H1 (cell line): ENCODE data around the gene TLL1. TPM values are rescaled to one million over a fixed set of nuclear protein-coding genes. Genes with fewer than 3 reads are reported as not detected.

Experiments used
- CTCF ChIA-PET: fragments of 300-600 bp; sonication (Branson Sonifier 250); formaldehyde crosslinking; loops from one replicate; lab custom pipeline; 2021; ENCODE audit not compliant: partially characterized antibody; lab: Charles Lee
- POLR2A ChIA-PET: fragments of 300-600 bp; sonication (Branson Sonifier 250); formaldehyde crosslinking; loops from one replicate; lab custom pipeline; 2021; ENCODE audit warnings: inconsistent platforms; ENCODE audit not compliant: partially characterized antibody; lab: Charles Lee
- DNase-seq, 2 experiments: peaks; one replicate each; pipeline versions ENCODE4 v3.0.0 to v3.0.0-alpha.2; 2010 to 2022; ENCODE audit warnings: low spot score in 2 of 2, low read depth in 1 of 2, mixed read lengths in 1 of 2
- FAIRE-seq: peaks from 2 replicates; lab custom pipeline; 2011; peaks lifted over from hg19 to GRCh38; lab: Jason Lieb, UNC
- H2AFZ ChIP-seq: 2 replicates; pipeline ENCODE4 v1.8.1; 2012; ENCODE audit warnings: low read length, inconsistent platforms
- H2AK5ac ChIP-seq: 2 replicates; pipeline ENCODE4 v1.6.1; 2013; ENCODE audit warnings: low read depth, low read length
- H2BK120ac ChIP-seq: replicated peaks from 2 replicates; pipeline ENCODE3; 2013; ENCODE audit warnings: low read depth, low read length, inconsistent platforms
- H2BK12ac ChIP-seq: 2 replicates; pipeline ENCODE4 v1.6.1; 2013; ENCODE audit warnings: low read depth, low read length
- H2BK15ac ChIP-seq: 2 replicates; pipeline ENCODE4 v1.6.1; 2013; ENCODE audit warnings: low read length
- H2BK20ac ChIP-seq: 2 replicates; pipeline ENCODE4 v1.6.1; 2013; ENCODE audit warnings: low read length
- H2BK5ac ChIP-seq: 2 replicates; pipeline ENCODE4 v1.6.1; 2013; ENCODE audit warnings: low read depth, low read length
- H3K14ac ChIP-seq: 2 replicates; pipeline ENCODE4 v1.6.1; 2013; ENCODE audit warnings: inconsistent platforms; ENCODE audit not compliant: insufficient read length
- H3K18ac ChIP-seq: 2 replicates; pipeline ENCODE4 v1.6.1; 2013; ENCODE audit warnings: low read length; ENCODE audit errors: extremely low read depth
- H3K23ac ChIP-seq: 2 replicates; pipeline ENCODE4 v1.6.1; 2013; ENCODE audit warnings: inconsistent platforms; ENCODE audit not compliant: insufficient read length
- H3K23me2 ChIP-seq: 2 replicates; pipeline ENCODE4 v1.6.1; 2013; ENCODE audit warnings: low read depth, low read length
- H3K27ac ChIP-seq: 2 replicates; pipeline ENCODE4 v1.6.1; 2011; ENCODE audit warnings: low read depth, low read length, inconsistent platforms
- H3K27me3 ChIP-seq, 4 experiments: replicated peaks in 1 of 4; 1 replicate in 1 of 4; 2 replicates in 3 of 4; pipeline versions ENCODE4 v1.6.1 to v1.8.1; 2011 to 2013; ENCODE audit warnings: low read length in 3 of 4, mild to moderate bottlenecking in 3 of 4, inconsistent platforms in 2 of 4, mixed read lengths in 2 of 4, moderate library complexity in 1 of 4; ENCODE audit not compliant: control insufficient read depth in 3 of 4, insufficient read depth in 3 of 4; ENCODE audit errors: extremely low read depth in 1 of 4
- H3K36me3 ChIP-seq, 4 experiments: 2 replicates each; pipeline versions ENCODE4 v1.6.1 to v1.8.1; 2011 to 2013; ENCODE audit warnings: mild to moderate bottlenecking in 4 of 4, low read length in 3 of 4, moderate library complexity in 2 of 4, control low read depth in 1 of 4, inconsistent platforms in 1 of 4; ENCODE audit not compliant: insufficient read depth in 4 of 4, control insufficient read depth in 2 of 4
- H3K4ac ChIP-seq: replicated peaks from 2 replicates; pipeline ENCODE3; 2013; ENCODE audit warnings: low read length, low read depth, mixed read lengths, inconsistent platforms; ENCODE audit not compliant: insufficient read length
- H3K4me1 ChIP-seq, 4 experiments: replicated peaks in 1 of 4; 1 replicate in 1 of 4; 2 replicates in 3 of 4; pipeline versions ENCODE4 v1.6.1 to v1.8.1; 2011 to 2013; ENCODE audit warnings: low read length in 3 of 4, inconsistent platforms in 2 of 4, mixed read lengths in 1 of 4; ENCODE audit not compliant: insufficient read depth in 4 of 4, control insufficient read depth in 3 of 4
- H3K4me2 ChIP-seq, 2 experiments: 2 replicates each; pipeline versions ENCODE4 v1.6.1 to v1.8.1; 2011 to 2013; ENCODE audit warnings: low read depth in 2 of 2, low read length in 2 of 2, control low read depth in 1 of 2, inconsistent platforms in 1 of 2, mild to moderate bottlenecking in 1 of 2; ENCODE audit not compliant: insufficient read depth in 1 of 2
- H3K4me3 ChIP-seq, 4 experiments: fragments of 200-600, 300-600 bp in 1 of 4; sonication (generic), shearing (Covaris generic), sonication (Bioruptor Twin) in 1 of 4; 2 replicates each; pipeline versions ENCODE4 v1.5.1 to v1.8.1; 2011 to 2016; ENCODE audit warnings: low read length in 4 of 4, low read depth in 3 of 4, control low read depth in 2 of 4, inconsistent platforms in 2 of 4, mild to moderate bottlenecking in 2 of 4, mixed read lengths in 1 of 4, moderate library complexity in 1 of 4; ENCODE audit not compliant: insufficient read depth in 2 of 4; ENCODE audit errors: extremely low read depth in 1 of 4
- H3K56ac ChIP-seq: replicated peaks from 2 replicates; pipeline ENCODE3; 2013; ENCODE audit warnings: low read depth, mild to moderate bottlenecking, mixed read lengths, low read length, inconsistent platforms; ENCODE audit not compliant: insufficient read length
- H3K79me1 ChIP-seq: 2 replicates; pipeline ENCODE4 v1.6.1; 2013; ENCODE audit warnings: low read depth, low read length, control low read depth
- H3K79me2 ChIP-seq, 2 experiments: 2 replicates each; pipeline versions ENCODE4 v1.6.1 to v1.8.1; 2012 to 2013; ENCODE audit warnings: low read length in 2 of 2, mild to moderate bottlenecking in 2 of 2, inconsistent platforms in 1 of 2; ENCODE audit not compliant: insufficient read depth in 2 of 2, control insufficient read depth in 1 of 2
- H3K9ac ChIP-seq, 4 experiments: replicated peaks in 1 of 4; 1 replicate in 1 of 4; 2 replicates in 3 of 4; pipeline versions ENCODE4 v1.6.1 to v1.8.1; 2011 to 2013; ENCODE audit warnings: low read depth in 3 of 4, low read length in 3 of 4, control low read depth in 2 of 4, mild to moderate bottlenecking in 2 of 4, moderate library complexity in 2 of 4, inconsistent platforms in 1 of 4; ENCODE audit errors: extremely low read depth in 1 of 4
- H3K9me3 ChIP-seq, 2 experiments: 2 replicates each; pipeline versions ENCODE4 v1.6.1 to v1.8.1; 2012 to 2013; ENCODE audit warnings: mild to moderate bottlenecking in 2 of 2, moderate library complexity in 2 of 2, control low read depth in 1 of 2, inconsistent platforms in 1 of 2, low read depth in 1 of 2, low read length in 1 of 2, mixed read lengths in 1 of 2; ENCODE audit not compliant: insufficient read depth in 2 of 2
- H4K20me1 ChIP-seq, 2 experiments: replicated peaks in 1 of 2; 2 replicates each; pipeline versions ENCODE3 to v1.8.1; 2011 to 2013; ENCODE audit warnings: inconsistent platforms in 2 of 2, low read length in 2 of 2, mild to moderate bottlenecking in 1 of 2; ENCODE audit not compliant: insufficient read depth in 2 of 2, control insufficient read depth in 1 of 2
- H4K5ac ChIP-seq: 2 replicates; pipeline ENCODE4 v1.6.1; 2013; ENCODE audit warnings: low read length, low read depth, mixed read lengths, inconsistent platforms; ENCODE audit not compliant: insufficient read length
- H4K8ac ChIP-seq: 2 replicates; pipeline ENCODE4 v1.8.0; 2013; ENCODE audit warnings: mild to moderate bottlenecking, moderate library complexity, low read length, inconsistent platforms; ENCODE audit not compliant: insufficient read depth; ENCODE audit errors: extremely low read depth
- H4K91ac ChIP-seq: replicated peaks from 2 replicates; pipeline ENCODE3; 2013; ENCODE audit warnings: low read length, mixed read lengths, inconsistent platforms; ENCODE audit not compliant: insufficient read length
- BACH1 ChIP-seq: IDR thresholded peaks from 2 replicates; pipeline ENCODE4 v1.6.1; 2012; ENCODE audit warnings: low read length, improper control_type of control experiment
- CBX5 ChIP-seq: fragments of 300-800, 300-1000 bp; sonication (generic); IDR thresholded peaks from 2 replicates; pipeline ENCODE4 v1.7.1; 2016; ENCODE audit warnings: antibody characterized with exemption, low read length, low read depth
- CEBPB ChIP-seq: IDR thresholded peaks from 2 replicates; pipeline ENCODE4 v1.6.1; 2012; ENCODE audit warnings: low read depth, low read length
- CHD2 ChIP-seq: IDR thresholded peaks from 2 replicates; pipeline ENCODE4 v1.6.1; 2012; ENCODE audit warnings: low read length, improper control_type of control experiment
- CREB1 ChIP-seq: IDR thresholded peaks from 2 replicates; pipeline ENCODE4 v1.6.1; 2012; ENCODE audit warnings: inconsistent platforms
- GABPA ChIP-seq: IDR thresholded peaks from 2 replicates; pipeline ENCODE4 v1.6.1; 2011; ENCODE audit warnings: mild to moderate bottlenecking, low read length, moderate library complexity, borderline replicate concordance; ENCODE audit not compliant: insufficient read depth
- HDAC6 ChIP-seq: IDR thresholded peaks from one replicate; pipeline ENCODE4 v1.7.1; 2012; ENCODE audit warnings: low read depth, mild to moderate bottlenecking, inconsistent platforms, low read length, moderate library complexity
- KDM4A ChIP-seq: IDR thresholded peaks from one replicate; pipeline ENCODE4 v1.7.1; 2012; ENCODE audit warnings: low read depth, mild to moderate bottlenecking, moderate library complexity, low read length, inconsistent platforms; ENCODE audit not compliant: severe bottlenecking
- NRF1 ChIP-seq: IDR thresholded peaks from 2 replicates; pipeline ENCODE4 v1.6.1; 2011; ENCODE audit warnings: mild to moderate bottlenecking, low read depth, low read length, improper control_type of control experiment
- PHF8 ChIP-seq: fragments of 200-600 bp; sonication (generic); conservative IDR thresholded peaks from 2 replicates; pipeline ENCODE4 v1.7.1; 2012; ENCODE audit warnings: low read depth, mild to moderate bottlenecking, inconsistent platforms, low read length, moderate library complexity
- TAF1 ChIP-seq: IDR thresholded peaks from 2 replicates; pipeline ENCODE4 v1.6.1; 2011; ENCODE audit warnings: mild to moderate bottlenecking, low read depth, low read length
- TBP ChIP-seq: IDR thresholded peaks from 2 replicates; pipeline ENCODE4 v1.6.1; 2011; ENCODE audit warnings: low read depth, low read length, improper control_type of control experiment
- ZNF274 ChIP-seq: IDR thresholded peaks from 2 replicates; pipeline ENCODE4 v1.7.0; 2012; ENCODE audit warnings: low read length, borderline replicate concordance; ENCODE audit errors: extremely low read depth
- WGBS, 2 experiments: shearing (Covaris generic) in 1 of 2; methylation state at CpG; one replicate each; pipeline versions ENCODE4 v1.1.6 to v1.1.7; 2013 to 2015; ENCODE audit warnings: low lambda C conversion rate in 2 of 2, mixed read lengths in 2 of 2, inconsistent platforms in 1 of 2, low coverage in 1 of 2, missing lambda C conversion rate in 1 of 2; ENCODE audit not compliant: insufficient replicate concordance in 2 of 2, insufficient coverage in 1 of 2, insufficient read length in 1 of 2; ENCODE audit errors: extremely low coverage in 1 of 2, missing lambda C conversion rate in 1 of 2; 5-methylcytosine and 5-hydroxymethylcytosine counted together
- polyA plus RNA-seq, 7 experiments: library from polyadenylated mRNA; depleted of rRNA in 3 of 7; stranded (reverse) in 5 of 7; unstranded in 2 of 7; fragments of >200 nt in 5 of 7; fragments of 200-250 nt in 2 of 7; gene quantifications; 1 replicate in 5 of 7; 2 replicates in 1 of 7; 4 replicates in 1 of 7; pipeline versions ENCODE4 v1.2.1 to v1.2.3, GENCODE V29; 2011 to 2013; ENCODE audit warnings: missing spikeins in 2 of 7, mixed read lengths in 2 of 7
- total RNA-seq: library from RNA; stranded (reverse); fragmentation: NEBNext Ultra II Directional; extraction: Animal tissue kit (Norgen Biotek cat#: 25700); gene quantifications from 2 replicates; pipeline ENCODE4 v1.2.1, GENCODE V29; 2021

The TLL1 gene
- total and polyA plus RNA-seq, 2 of the 8 experiments (the other 6 are each of a cell fraction or from before 2014, with no cell fraction given), result 0.18 to 1.1 TPM

DNA sequence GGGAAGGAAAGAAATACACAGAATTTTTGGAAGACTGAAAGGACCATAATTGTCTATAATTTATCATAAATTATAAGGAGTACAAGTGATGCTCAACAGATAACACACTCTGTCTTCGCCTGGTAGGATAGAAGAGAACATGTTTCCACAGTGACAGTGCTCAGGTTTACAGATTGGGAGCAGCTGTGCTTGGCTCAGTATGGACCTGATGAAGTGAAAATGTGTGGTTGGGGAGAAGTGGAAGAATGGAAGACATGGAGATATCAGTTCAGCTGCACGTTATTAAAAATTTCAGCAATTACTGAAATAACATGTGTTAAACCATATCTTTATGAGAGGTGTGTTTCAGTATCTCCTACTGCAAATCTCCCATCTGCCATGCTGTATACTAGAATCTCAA, 90.6 kb downstream of the TLL1 start (continued):
- TF ChIP-seq CREB1, result no peak

DNA sequence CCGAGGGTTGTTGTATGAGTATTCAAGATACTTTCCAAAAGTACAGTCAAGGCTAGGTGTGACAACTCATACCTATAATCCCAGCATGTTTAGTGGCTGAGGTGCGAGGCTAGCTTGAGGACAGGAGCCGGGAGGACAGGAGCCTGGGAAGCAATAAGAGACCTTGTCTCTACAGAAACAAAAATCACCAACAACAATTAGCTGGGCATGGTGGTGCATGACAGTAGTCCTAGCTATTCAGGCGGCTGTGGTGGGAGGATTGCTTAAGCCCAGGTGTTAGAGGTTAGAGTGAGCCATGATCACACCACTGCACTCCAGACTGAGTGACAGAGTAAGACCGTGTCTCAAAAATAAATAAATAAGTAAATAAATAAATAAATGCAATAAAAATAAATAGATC, 91.6 kb downstream of the TLL1 start:
- Histone ChIP-seq H4K5ac (no peak overlapping the region), H3K9ac (no peak overlapping the region), H3K4me1 (no peaks in the 10 kb centered on the region), H4K91ac (no peak overlapping the region), H3K79me2 (no peaks in the 10 kb centered on the region), H2BK20ac (no peak overlapping the region), H2BK5ac (no peak overlapping the region), H3K27ac (no peak overlapping the region), H3K4ac (no peak overlapping the region), H2AFZ (no peak overlapping the region), H4K20me1 (no peaks in the 10 kb centered on the region), H2AK5ac (no peak overlapping the region), H3K56ac (no peak overlapping the region), H2BK120ac (no peak overlapping the region), H3K18ac (no peak overlapping the region), H3K9me3 (peaks cover 3 to 6% of the 10 kb centered on the region in 2 experiments; a peak in 1 of 4 replicates), H3K36me3 (no peaks in the 10 kb centered on the region), H3K14ac (no peak overlapping the region), H3K4me3 (no peak overlapping the region), H3K27me3 (no peaks in the 10 kb centered on the region), H2BK12ac (no peak overlapping the region), H3K4me2 (no peak overlapping the region), H3K79me1 (no peaks in the 10 kb centered on the region), H3K23ac (no peak overlapping the region), H4K8ac (no peak overlapping the region), H2BK15ac (no peak overlapping the region), H3K23me2 (no peaks in the 10 kb centered on the region)
- no peak for DNase-seq
- FAIRE-seq, result no peak
- WGBS, 2 experiments, result 95% methylated on average over 5 of the region's 5 CpGs; no CpG with 5 or more reads in 1 of the 2 experiments
- CTCF ChIA-PET, result no interaction called here
- TF ChIP-seq CEBPB (no peak), HDAC6 (no peak), ZNF274 (no peak), BACH1 (no peak), CHD2 (no peak), TBP (no peak), KDM4A (no peak), NRF1 (no peak), GABPA (no peak), TAF1 (no peak), PHF8 (no peak), CBX5 (no peak)
- POLR2A ChIA-PET, result no interaction called here
